Caco-2 (cell line): ENCODE data around the gene NAPSA. TPM values are rescaled to one million over a fixed set of nuclear protein-coding genes. Genes with fewer than 3 reads are reported as not detected.
"Not testable (repeated sequence)": the region's sequence is repeated elsewhere in the genome, so short reads cannot be mapped to it uniquely, and the experiment has no call there.

Source experiments
- BruUV-seq: library from RNA; stranded (reverse); fragments of 400-500 nt; replicated peaks from 2 replicates; lab custom pipeline; 2021; lab: Mats Ljungman, UMichigan
- CTCF ChIA-PET: fragments of 300-600 bp; sonication (Branson Sonifier 250); formaldehyde crosslinking; loops from one replicate; lab custom pipeline; 2022; ENCODE audit warnings: antibody characterized with exemption; lab: Charles Lee
- POLR2A ChIA-PET: fragments of 300-600 bp; sonication (Branson Sonifier 250); formaldehyde crosslinking; loops from one replicate; lab custom pipeline; 2022; ENCODE audit warnings: antibody characterized with exemption; lab: Charles Lee
- DNase-seq, 2 experiments: peaks; one replicate each; pipeline versions ENCODE4 v3.0.0 to v3.0.0-alpha.2; 2020 to 2022
- H3K27me3 ChIP-seq: replicated peaks from 2 replicates; pipeline ENCODE4 v1.6.0; 2011; ENCODE audit warnings: low read length; ENCODE audit not compliant: control insufficient read depth, insufficient read depth
- H3K36me3 ChIP-seq: 2 replicates; pipeline ENCODE4 v1.5.1; 2011; ENCODE audit warnings: low read length; ENCODE audit not compliant: control insufficient read depth, insufficient read depth
- H3K4me1 ChIP-seq: fragments of 250-450 bp; sonication (Bioruptor Pico); 2 replicates; pipeline ENCODE4 v1.5.1; 2020; ENCODE audit warnings: mild to moderate bottlenecking
- H3K4me3 ChIP-seq: 2 replicates; pipeline ENCODE4 v1.5.1; 2011; ENCODE audit warnings: low read depth, mild to moderate bottlenecking, control low read depth, low read length
- H3K9me3 ChIP-seq: fragments of 250-450 bp; sonication (Bioruptor Pico); 2 replicates; pipeline ENCODE4 v1.5.1; 2020; ENCODE audit warnings: mild to moderate bottlenecking, moderate library complexity
- H3K27ac Mint-ChIP-seq: one replicate; pipeline ENCODE4 v1.8.0; 2022; ENCODE audit warnings: mixed read lengths; ENCODE audit not compliant: unreplicated experiment
- H3K27me3 Mint-ChIP-seq: one replicate; pipeline ENCODE4 v1.8.0; 2022; ENCODE audit warnings: mixed read lengths; ENCODE audit not compliant: insufficient read depth, unreplicated experiment
- H3K36me3 Mint-ChIP-seq: one replicate; pipeline ENCODE4 v1.8.0; 2022; ENCODE audit warnings: mild to moderate bottlenecking, mixed read lengths; ENCODE audit not compliant: insufficient read depth, unreplicated experiment
- H3K4me1 Mint-ChIP-seq: one replicate; pipeline ENCODE4 v1.8.0; 2022; ENCODE audit warnings: low read depth, mixed read lengths; ENCODE audit not compliant: unreplicated experiment
- H3K4me3 Mint-ChIP-seq: one replicate; pipeline ENCODE4 v1.8.0; 2022; ENCODE audit warnings: mild to moderate bottlenecking, moderate library complexity, mixed read lengths; ENCODE audit not compliant: unreplicated experiment
- H3K9me3 Mint-ChIP-seq: one replicate; pipeline ENCODE4 v1.8.0; 2022; ENCODE audit warnings: mixed read lengths; ENCODE audit not compliant: unreplicated experiment
- CTCF ChIP-seq, 2 experiments: fragments of 200-600 bp in 1 of 2; IDR thresholded peaks; 1 replicate in 1 of 2; 2 replicates in 1 of 2; pipeline versions ENCODE4 v1.5.1 to v1.8.0; 2011 to 2022; ENCODE audit warnings: antibody characterized with exemption in 1 of 2, control low read depth in 1 of 2, inconsistent platforms in 1 of 2, low read depth in 1 of 2, low read length in 1 of 2, mild to moderate bottlenecking in 1 of 2, moderate library complexity in 1 of 2; ENCODE audit not compliant: insufficient read depth in 1 of 2, severe bottlenecking in 1 of 2, unreplicated experiment in 1 of 2
- intact Hi-C: fragments of 100-400 bp; cut with micrococcal nuclease; formaldehyde crosslinking; loops from one replicate; pipeline ENCODE4 v1.10.0; 2022; ENCODE audit not compliant: unreplicated experiment
- total RNA-seq: library from RNA; stranded (reverse); gene quantifications from 2 replicates; pipeline ENCODE4 v1.2.3, GENCODE V29; 2022

Gene NAPSA
- total RNA-seq, 1 experiment from 2014 or later, result 1.2 TPM

GRCh38 chr19:50341091-50341564 lies 24.3 kb downstream of the NAPSA start:
- Histone ChIP-seq H3K27me3 (no peaks in the 10 kb centered on the region), H3K9me3 (peaks cover 4% of the 10 kb centered on the region; the same call in 1 of the 2 replicates), H3K4me3 (no peak overlapping the region), H3K36me3 (no peaks in the 10 kb centered on the region; the same call in 1 of the 2 replicates), H3K4me1 (no peaks in the 10 kb centered on the region)
- DNase-seq, result no peak
- peaks cover 10% of the 10 kb centered on the region for H3K9me3 Mint-ChIP-seq
- no peak overlapping the region for H3K27ac Mint-ChIP-seq
- H3K27me3 Mint-ChIP-seq, result no peaks in the 10 kb centered on the region
- no peak for TF ChIP-seq CTCF (IDR thresholded peaks at IDR 0.05; ENCODE audit: insufficient read depth in 1 of 2, low read depth in 1 of 2, low read length in 1 of 2, severe bottlenecking in 1 of 2, unreplicated experiment in 1 of 2)
- POLR2A ChIA-PET, result no interaction called here
- H3K4me3 Mint-ChIP-seq, result no peak overlapping the region
- intact Hi-C loops, result no loop called here
- peaks cover 2% of the 10 kb centered on the region for H3K4me1 Mint-ChIP-seq
- CTCF ChIA-PET, result no interaction called here
- BruUV-seq, result no TSS peak
- peaks cover 6% of the 10 kb centered on the region for H3K36me3 Mint-ChIP-seq

DNA sequence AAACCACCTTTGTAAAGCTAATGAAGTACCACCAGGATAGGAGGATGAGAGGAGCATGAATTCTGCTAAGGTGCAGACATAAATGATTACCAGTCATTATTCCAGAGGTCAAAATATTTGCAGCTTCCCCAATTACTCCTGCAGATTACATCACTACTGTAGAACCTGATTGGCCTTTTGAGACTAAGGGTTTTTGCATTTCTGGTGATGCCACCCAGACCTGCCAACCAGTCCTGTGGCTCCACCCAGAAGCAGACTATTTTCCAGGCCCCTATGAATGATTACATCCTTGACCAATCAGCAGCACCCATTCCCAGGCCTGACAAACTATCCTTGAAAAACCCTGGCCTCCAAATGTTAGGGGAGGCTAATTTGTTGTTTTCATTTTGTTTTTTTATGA lies 25.1 kb downstream of the NAPSA start:
- Histone ChIP-seq H3K4me1 (no peaks in the 10 kb centered on the region), H3K27me3 (no peaks in the 10 kb centered on the region), H3K4me3 (no peak overlapping the region), H3K36me3 (no peaks in the 10 kb centered on the region; the same call in 1 of the 2 replicates), H3K9me3 (peaks cover 4% of the 10 kb centered on the region; the same call in 1 of the 2 replicates)
- DNase-seq, result no peak
- TF ChIP-seq CTCF (IDR thresholded peaks at IDR 0.05; ENCODE audit: insufficient read depth in 1 of 2, low read depth in 1 of 2, low read length in 1 of 2, severe bottlenecking in 1 of 2, unreplicated experiment in 1 of 2), result no peak
- no peaks in the 10 kb centered on the region for H3K36me3 Mint-ChIP-seq
- no peaks in the 10 kb centered on the region for H3K27me3 Mint-ChIP-seq
- peaks cover 6% of the 10 kb centered on the region for H3K4me1 Mint-ChIP-seq
- H3K4me3 Mint-ChIP-seq, result no peak overlapping the region
- BruUV-seq, result no TSS peak
- ChIA-PET CTCF (no interaction called here), POLR2A (no interaction called here)
- H3K27ac Mint-ChIP-seq, result no peak overlapping the region
- H3K9me3 Mint-ChIP-seq, result peaks cover 10% of the 10 kb centered on the region
- intact Hi-C loops, result no loop called here

DNA sequence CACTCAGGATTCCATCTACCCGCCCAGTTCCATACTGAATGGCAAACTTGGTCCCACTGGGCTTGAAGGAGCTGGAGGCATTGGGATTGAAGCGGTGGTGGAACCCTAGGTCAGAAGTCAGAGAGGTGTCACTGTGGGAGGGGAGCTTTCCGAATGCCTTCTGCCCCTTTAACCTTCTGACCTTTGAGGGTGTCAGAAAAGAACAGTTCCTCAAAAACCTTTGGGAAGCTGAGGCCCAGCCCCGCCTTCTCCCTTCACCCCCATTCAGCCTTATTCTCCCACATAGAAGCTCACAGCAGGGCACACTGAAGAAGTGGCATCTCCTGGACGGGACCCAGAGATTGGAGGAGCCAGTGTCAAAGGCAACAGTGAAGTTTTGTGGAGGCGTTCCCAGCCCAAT lies 28.4 kb downstream of the NAPSA start:
- H3K27me3 Mint-ChIP-seq, H3K27ac Mint-ChIP-seq, CTCF ChIA-PET, H3K4me3 ChIP-seq, DNase-seq, H3K4me1 ChIP-seq, H3K9me3 Mint-ChIP-seq, intact Hi-C loops, H3K4me3 Mint-ChIP-seq, H3K36me3 ChIP-seq, BruUV-seq, H3K27me3 ChIP-seq, POLR2A ChIA-PET, H3K9me3 ChIP-seq: not testable (repeated sequence)
- Mint-ChIP-seq H3K36me3 (peaks cover 27% of the 10 kb centered on the region), H3K4me1 (peaks cover 18% of the 10 kb centered on the region)
